ENCODE data around the gene LRMDA. TPM values are rescaled to one million over a fixed set of nuclear protein-coding genes. Genes with fewer than 3 reads are reported as not detected.

The LRMDA gene
- total and polyA plus RNA-seq, 10 of the 15 experiments (the other 5 are each of a cell fraction or from before 2014, with no cell fraction given): 0.07 to 0.54 (median 0.29) TPM; not detected in 4

GRCh38 chr10:76112826-76113150 lies 681.4 kb downstream of the LRMDA start (continued):
- TF ChIP-seq E4F1 (IDR thresholded peaks at IDR 0.05; ENCODE audit: borderline replicate concordance, partially characterized antibody): no peak
- no peak for TF ChIP-seq NFXL1 (IDR thresholded peaks at IDR 0.05; ENCODE audit: borderline replicate concordance)
- no peak for TF ChIP-seq PRDM15 (CRISPR knock-in tag; IDR thresholded peaks at IDR 0.05)
- TF ChIP-seq ZNF592 (IDR thresholded peaks at IDR 0.05): no peak

All from GM12878 (cell line).